UCSD-AML1 (cell line): Measurements from ENCODE around the gene ITGA1.
"Not testable (repeated sequence)": the region's sequence is repeated elsewhere in the genome, so short reads cannot be mapped to it uniquely, and the experiment has no call there.

Experiments
- DNase-seq: peaks from one replicate; lab custom pipeline; 2025; ENCODE audit not compliant: unreplicated experiment; lab: John Stamatoyannopoulos, UW

ITGA1 gene

DNA sequence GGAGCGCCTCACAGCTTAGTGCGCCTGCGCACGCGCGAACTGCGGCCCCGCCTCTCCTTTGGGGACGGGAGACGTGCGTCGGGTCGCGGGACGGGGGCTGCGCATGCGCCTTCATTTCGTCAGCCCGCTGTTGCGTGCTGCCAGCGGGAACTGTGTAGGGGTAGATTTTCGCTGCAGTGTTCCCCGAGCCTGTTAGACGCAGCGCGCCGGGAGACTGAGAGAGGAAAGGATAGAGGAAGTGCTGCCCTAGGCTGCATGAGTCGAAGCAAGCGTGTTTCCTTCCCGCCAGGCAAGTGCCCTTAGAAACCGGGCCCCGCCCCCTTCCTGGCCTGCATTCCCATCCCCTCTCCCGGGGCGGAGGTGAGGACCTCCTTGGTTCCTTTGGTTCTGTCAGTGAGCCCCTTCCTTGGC is 12.3 kb downstream of the ITGA1 start:
- peak; percentile 98 for DNase-seq

DNA sequence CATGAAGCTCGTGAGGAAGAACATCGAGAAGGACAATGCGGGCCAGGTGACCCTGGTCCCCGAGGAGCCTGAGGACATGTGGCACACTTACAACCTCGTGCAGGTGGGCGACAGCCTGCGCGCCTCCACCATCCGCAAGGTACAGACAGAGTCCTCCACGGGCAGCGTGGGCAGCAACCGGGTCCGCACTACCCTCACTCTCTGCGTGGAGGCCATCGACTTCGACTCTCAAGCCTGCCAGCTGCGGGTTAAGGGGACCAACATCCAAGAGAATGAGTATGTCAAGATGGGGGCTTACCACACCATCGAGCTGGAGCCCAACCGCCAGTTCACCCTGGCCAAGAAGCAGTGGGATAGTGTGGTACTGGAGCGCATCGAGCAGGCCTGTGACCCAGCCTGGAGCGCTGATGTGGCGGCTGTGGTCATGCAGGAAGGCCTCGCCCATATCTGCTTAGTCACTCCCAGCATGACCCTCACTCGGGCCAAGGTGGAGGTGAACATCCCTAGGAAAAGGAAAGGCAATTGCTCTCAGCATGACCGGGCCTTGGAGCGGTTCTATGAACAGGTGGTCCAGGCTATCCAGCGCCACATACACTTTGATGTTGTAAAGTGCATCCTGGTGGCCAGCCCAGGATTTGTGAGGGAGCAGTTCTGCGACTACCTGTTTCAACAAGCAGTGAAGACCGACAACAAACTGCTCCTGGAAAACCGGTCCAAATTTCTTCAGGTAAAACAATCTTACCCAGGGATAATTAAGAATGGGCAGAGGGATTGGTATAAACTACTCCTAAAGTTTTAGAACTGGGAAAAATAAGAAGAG is 12.9 kb downstream of the ITGA1 start:
- DNase-seq = peak; percentile 62

DNA sequence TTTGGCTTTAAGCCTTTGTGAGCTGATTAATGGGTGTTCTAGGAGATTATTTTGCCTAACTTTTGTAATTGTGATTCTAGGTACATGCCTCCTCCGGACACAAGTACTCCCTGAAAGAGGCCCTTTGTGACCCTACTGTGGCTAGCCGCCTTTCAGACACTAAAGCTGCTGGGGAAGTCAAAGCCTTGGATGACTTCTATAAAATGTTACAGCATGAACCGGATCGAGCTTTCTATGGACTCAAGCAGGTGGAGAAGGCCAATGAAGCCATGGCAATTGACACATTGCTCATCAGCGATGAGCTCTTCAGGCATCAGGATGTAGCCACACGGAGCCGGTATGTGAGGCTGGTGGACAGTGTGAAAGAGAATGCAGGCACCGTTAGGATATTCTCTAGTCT is 13.6 kb downstream of the ITGA1 start:
- DNase-seq = peak; percentile 6

DNA sequence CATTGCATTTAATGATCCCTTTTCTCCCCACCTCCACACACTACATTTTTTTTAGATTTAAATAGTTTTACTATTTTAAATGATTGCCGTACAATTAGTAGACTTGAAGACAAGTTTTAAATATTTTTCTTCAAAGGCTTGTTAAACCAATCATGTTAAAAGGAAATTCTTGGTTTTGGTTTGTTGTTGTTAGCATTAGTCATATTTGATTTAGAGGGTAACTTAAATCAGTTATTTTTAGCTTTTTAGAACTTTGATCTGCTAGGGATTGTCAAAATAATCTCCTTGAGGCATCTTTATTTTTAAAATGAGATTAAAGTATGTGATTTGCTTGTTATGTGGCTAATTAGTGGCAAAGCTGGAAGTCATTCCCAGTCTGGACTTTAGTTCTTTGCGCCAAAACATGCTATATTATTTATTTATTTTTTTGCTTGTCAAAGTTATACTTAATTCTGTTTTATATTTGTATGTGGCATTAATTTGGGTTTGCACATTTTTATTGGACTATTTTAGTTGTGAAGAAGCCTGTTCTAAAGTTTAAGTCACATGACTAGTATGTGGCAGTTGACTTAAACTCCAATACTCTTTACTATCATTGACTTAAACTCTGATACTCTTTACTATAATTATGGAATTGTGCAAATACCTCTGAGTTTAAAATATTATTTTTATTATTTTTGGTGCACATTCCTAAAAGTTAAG is 14.7 kb downstream of the ITGA1 start:
- no peak for DNase-seq

DNA sequence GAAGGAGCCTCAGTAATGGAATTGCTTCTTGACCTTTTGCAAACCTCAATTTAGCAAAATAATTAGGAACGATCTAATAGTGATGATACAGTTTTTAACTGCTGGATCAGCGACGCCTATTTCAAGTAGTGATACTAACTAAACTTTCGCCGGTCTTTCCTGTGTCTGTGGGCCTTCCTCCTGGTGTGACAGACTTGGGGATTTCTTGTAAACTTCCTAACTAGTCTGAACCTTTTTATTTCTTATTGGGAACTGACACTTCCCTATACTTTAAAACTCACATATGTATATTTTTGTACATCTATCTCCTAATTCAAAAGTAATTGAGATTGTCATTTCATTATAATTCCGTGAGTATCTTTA is 15.2 kb downstream of the ITGA1 start:
- DNase-seq = no peak

DNA sequence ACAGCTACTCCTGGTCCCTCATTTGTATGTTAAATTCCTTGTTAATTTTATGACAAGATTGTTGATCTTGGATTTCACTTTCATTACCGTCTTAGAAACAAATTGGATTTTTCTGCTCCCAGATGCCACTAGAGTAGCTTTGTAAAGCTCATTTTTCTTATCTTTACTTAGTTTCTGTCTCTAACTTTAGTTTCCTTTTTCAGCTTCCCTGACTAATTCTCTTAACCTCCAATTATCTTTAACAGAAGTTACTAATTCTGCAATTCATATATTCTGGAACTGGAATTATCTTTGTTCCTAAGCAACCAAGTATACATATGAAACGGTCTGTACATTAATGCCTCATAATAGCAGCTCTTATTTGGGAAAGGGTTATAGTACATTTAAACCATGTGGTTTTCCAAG is 16.7 kb downstream of the ITGA1 start:
- no peak for DNase-seq

DNA sequence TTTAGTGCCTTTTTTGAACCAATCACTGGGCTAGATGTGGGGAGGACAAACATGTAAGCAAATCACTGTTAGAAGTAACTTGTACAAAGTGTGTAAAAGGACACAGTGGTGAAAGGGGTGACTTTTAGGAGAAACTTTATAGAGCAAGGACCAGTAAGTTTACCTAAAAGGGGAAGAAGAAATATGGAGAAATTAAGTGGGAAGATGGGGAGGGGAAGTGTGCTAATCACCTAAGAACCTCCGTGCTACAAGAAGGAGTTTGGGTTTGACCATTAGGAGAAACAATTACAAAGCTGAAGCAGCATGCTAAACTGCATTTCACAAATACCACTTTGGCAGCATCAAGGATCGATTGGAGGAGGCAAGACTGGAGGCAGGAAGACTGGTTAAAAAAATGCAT is 17.3 kb downstream of the ITGA1 start:
- DNase-seq = no peak

DNA sequence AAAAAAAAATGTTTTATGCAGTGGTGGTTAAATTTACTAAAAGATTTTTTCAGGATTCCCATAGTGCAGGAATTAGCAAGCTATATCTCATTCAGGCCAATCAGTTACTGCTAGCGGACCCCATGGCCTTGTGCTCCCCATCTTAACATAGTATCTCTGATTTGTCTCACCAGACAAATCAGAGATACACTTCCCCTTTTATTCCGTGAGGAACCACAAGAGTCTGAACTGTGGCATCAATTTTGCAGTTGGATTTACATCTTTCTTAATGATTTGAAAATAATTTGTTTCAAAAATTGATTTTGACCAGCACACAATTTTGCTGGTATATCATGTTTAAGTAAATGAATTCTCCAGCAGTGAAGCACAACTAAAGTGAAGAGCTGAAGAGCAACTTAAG is 17.9 kb downstream of the ITGA1 start:
- no peak for DNase-seq

DNA sequence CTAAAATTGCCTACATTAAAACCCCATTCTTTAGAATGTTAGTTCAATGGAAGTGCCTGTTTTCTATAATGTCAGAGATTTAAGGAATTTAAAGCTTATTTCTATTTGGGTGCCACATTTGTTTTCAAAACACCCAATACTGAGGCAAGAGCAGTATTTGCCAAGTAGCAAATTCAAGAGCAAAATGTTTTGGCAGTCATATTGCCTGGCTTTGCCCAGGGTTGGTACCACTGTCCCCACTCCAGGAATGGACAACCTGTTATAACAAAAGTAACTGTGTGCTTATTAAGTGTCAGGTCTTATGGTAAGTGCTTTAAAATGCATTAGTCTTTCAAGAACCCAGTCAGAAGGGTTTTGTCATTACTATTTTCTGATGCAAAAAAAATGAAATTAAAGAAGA is 19.3 kb downstream of the ITGA1 start:
- no peak for DNase-seq

DNA sequence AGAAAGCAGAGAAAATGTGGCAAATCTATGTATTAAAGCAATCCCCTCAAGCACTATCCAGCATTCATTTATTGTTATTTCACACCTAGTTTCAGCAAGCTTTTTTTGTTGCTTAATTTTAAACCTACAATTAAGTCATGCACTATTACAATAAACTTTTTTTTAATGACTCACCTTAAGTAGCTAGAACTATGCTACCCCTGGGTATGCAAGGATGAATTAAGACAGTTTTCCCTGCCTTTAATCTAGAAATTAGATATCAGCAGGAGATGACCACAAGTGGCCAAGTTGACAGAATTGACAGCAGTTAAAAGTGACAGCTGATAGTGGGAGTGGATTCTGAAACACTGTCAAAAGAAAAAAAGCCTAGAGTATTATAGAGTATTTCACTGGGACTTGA is 20.0 kb downstream of the ITGA1 start:
- no peak for DNase-seq

DNA sequence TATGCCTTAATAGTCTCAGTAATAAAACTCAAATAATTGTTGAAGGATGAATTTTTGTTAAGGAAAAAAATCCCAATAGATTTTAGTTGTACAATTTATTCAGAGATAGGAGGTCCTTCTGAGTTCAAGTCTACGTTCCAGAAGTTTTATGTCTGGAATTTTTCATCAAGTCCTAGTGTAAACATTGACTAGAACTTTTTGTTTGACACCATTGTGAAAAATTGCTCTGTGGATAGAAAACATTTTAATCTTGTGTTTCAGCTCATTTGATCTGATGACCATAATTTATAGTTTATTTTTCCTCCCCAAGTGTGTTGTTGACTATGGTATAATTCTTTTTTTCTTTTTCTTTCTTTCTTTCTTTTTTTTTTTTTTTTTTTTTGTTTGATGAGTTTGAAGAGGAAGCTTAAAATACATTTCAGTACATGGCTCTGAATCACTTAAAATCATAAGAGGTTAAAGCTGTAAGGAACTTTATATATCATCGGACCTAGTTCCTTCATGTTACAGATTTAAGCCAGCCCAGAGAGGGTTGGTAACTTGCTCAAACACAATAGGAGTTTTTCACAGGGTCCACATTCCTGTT is 20.7 kb downstream of the ITGA1 start:
- DNase-seq = no peak

DNA sequence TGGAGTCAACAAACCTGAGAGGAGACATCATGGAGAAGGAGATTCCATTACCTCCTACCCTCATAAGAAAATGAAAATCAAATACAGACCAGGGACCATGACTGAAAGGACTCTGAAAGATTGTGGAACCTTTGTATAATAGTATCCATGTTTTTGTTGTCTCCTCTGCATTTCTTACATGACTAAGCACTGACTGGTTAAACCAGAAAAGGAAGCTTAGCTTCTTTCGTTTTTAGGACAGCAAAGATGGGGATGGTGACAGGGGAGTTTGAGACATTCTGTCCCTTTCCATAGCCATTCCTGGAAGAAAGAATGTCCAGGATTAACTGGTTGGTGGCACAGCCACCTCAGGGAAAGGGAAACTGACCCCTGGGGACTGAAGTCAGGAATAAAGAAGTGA is 22.2 kb downstream of the ITGA1 start:
- DNase-seq = peak; percentile 5

DNA sequence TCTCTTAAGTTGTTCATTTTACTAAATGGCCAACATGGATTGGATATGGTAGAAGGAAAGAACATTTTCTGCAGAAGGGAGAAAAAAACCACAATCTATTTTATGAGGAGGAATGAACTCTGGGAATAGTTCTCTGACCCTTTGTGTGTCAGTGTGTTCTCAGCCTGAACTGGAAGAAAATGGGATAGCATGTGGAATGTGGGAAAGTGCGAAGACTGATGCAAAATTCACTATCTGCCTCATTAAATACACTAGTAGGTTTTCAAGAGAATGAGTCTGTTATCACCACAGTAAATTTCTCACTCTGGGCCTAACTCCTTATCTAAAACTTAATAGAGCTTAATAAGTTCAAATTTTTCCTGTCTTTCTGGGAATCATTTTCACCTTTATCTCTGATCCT is 22.7 kb downstream of the ITGA1 start:
- no peak for DNase-seq

DNA sequence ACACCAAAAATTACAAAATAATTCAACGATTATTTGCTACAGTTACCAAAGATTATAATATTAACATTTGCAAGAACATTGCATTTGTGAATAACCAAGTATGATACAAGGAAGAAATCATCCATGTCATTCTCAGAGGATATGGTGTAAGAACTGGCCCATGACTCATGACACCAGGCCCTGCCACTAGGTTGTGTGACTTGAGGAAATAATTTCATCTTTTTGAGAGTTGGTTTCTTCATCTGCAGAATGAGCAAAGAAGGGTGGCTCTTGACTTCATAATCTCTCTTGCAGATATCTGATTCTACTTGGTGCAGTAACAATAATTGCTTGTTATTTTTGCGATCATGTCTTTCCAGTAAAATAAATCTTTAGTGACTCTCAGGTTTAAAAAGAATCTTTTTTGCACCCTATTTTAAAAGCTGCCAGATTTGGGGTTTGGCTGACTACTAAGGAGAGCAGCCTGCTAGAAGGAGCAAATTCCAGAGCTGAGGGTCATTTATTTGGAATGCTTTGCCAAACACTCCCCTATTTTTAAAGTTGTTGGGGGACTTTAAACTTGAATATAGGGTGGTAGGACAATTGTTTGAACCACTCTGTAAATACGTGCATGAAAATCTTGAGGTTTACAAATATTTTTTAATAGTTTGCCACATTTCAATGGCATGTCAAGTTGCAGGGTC is 23.5 kb downstream of the ITGA1 start:
- DNase-seq = no peak

DNA sequence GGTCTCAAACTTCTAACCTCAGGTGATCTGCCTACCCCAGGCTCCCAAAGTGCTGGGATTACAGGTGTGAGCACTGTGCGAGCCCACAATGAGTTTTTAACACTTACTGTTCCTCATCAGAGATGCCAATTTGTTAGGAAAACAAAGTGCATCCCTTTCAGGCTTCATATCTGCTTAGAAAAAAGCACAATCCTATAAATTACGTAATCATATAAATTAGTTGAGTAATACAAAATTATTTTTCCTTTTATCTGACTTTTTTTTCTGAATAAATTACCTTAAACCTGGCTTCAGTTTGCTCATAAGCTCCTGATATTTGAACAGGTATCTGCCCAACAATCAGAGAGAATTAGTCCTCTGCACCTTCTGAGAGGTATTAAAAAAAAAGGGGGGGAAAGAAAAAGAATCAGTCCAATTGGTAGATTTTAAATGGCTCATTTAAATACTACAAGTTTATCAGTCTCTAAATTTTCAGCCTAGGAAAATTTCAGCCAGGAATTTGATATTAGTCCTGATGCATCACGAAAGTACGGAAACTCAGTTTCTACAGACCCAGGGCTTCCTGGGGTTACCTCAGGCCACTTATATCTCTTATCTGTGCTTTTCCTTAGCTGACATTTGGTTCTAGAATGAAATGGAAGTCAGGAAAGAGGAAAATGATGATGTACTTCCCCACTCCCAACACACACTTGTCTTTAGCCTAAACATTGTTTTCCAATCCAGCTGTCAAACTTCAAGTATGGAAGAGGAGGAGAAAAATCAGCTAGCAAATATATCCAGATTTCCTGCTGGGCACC is 26.8 kb downstream of the ITGA1 start:
- DNase-seq = no peak

DNA sequence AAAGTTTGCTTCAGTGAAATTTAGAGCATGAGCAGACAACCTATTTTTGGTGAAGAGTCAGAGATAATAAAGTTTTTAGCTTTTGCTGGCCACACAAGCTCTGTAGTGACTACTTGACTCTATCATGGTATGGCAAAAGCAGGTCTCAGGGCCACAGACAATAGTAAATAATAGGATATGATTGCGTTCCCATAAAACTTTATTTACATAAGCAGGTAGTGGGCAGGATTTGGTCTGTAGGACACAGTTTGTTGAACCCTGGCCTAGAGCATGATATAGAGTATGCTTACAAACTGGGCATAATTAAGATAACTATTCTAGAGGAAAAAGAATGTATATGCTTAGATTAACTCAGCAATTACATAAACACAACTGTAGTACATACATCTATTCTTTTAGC is 30.1 kb downstream of the ITGA1 start:
- DNase-seq = no peak

DNA sequence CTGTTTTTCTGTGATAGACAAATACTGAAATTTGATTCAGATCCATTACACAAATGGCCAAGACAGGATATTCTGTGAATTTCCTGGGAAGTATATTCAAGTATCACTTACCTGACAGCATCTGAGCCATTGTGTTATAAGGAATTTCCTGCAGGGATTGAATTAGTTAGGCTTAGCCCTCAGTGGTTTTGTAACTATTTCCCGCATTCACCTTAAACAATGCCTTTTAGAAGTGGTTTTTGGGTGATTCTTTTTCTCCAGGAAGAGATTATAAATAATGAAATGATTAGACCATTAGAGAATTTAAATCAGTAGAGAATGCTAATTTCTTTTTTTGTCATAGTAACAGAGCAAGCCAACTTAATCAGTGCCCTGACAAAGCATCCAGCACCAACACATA is 30.6 kb downstream of the ITGA1 start:
- no peak for DNase-seq

DNA sequence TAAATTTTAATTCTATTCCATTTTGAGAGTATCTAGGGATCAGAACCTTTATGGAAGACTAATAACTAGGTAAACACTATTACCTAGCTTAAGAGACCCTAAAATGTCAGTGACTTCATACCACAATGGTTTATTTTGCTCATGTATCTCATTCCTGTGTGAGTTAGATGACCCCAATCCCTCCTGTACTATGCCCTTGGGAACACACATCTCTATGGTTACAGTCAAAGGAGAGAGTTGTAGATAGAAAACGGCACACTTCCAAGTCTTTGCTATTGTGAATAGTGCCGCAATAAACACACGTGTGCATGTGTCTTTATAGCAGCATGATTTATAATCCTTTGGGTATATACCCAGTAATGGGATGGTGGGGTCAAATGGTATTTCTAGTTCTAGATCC is 31.1 kb downstream of the ITGA1 start:
- not testable (repeated sequence) for DNase-seq

DNA sequence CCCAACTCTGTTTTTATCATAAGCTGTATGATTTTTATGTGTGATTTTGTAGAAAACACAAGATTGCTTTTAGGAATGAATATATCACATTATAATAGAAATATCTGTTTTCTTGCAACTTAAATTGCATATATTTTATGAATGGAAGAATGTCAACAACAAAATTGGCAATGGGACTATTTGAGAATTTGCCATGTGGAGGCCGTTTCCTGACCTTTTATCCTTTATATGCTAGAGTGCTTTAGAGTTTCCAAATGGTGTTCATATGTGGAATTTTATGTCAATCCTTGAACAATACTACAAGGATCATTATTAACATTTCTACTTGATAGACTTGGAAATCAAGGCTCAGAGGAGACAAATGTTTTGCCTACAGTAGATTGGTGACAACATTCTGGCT is 34.2 kb downstream of the ITGA1 start:
- no peak for DNase-seq

DNA sequence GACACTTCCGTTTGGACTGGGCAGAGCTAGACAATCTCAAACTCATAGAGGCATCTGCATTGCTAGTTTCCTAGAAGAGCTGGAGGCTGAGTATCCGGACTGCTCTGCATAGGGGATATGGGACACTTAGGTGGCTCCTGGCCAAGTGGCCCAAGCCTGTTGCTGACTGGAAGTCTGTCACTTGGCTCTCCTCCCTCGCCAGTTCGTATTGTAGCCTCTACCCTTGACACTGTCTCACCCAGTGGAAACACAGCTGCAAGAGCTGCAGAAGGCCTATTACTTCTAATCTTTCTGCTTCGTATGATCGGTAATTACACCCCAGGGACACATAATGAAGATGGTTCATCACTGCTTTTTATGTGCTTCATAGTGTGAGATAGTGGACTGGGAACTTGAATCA is 34.7 kb downstream of the ITGA1 start:
- DNase-seq = no peak

DNA sequence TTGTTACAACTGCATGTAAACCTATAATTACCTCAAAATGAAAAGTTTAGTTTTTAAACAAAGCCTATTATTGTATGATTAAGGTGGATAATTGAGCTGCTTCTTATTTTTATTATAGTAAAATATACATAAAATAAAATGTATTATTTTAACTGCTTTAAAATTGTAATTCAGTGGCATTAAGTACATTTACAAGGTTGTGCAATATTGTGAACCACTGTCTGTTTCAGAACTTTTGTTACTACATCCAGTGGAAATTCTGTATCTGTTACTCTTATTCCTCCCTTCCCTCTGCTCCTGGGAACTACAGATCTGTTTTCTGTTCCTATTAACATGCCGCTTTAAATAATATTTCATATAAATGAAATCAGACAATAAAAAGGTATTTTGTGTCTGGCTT is 37.1 kb downstream of the ITGA1 start:
- DNase-seq = no peak
